Liver (tissue), 9 donors: ENCODE results near the gene EVL. TPM values are rescaled to one million over a fixed set of nuclear protein-coding genes. Genes with fewer than 3 reads are reported as not detected.

Experiments
- DNase-seq: peaks from one replicate; pipeline ENCODE4 v3.0.0-alpha.2; 2017; ENCODE audit warnings: low spot score
- H3K27ac ChIP-seq, 2 donors: one replicate each; pipeline ENCODE4 v1.7.0; 2013; ENCODE audit warnings: inconsistent platforms in 2 of 2, low read length in 2 of 2, control low read depth in 1 of 2, low read depth in 1 of 2, mild to moderate bottlenecking in 1 of 2
- H3K27me3 ChIP-seq, 4 donors: one replicate each; pipeline versions ENCODE4 v1.6.1 to v1.7.0; 2013; ENCODE audit warnings: low read length in 3 of 4, inconsistent platforms in 1 of 4, mild to moderate bottlenecking in 1 of 4, moderate library complexity in 1 of 4; ENCODE audit not compliant: control insufficient read depth in 4 of 4, insufficient read depth in 4 of 4
- H3K36me3 ChIP-seq, 4 donors: one replicate each; pipeline versions ENCODE4 v1.6.1 to v1.7.0; 2013; ENCODE audit warnings: low read length in 3 of 4, mild to moderate bottlenecking in 3 of 4, low read depth in 1 of 4, moderate library complexity in 1 of 4; ENCODE audit not compliant: control insufficient read depth in 4 of 4, insufficient read depth in 3 of 4
- H3K4me1 ChIP-seq, 4 donors: one replicate each; pipeline versions ENCODE4 v1.6.1 to v1.7.0; 2013; ENCODE audit warnings: low read length in 3 of 4, mild to moderate bottlenecking in 3 of 4, moderate library complexity in 1 of 4; ENCODE audit not compliant: control insufficient read depth in 4 of 4, insufficient read depth in 4 of 4
- H3K4me3 ChIP-seq, 3 donors: one replicate each; pipeline versions ENCODE4 v1.6.1 to v1.7.0; 2013; ENCODE audit warnings: low read length in 3 of 3, control low read depth in 1 of 3, low read depth in 1 of 3, mild to moderate bottlenecking in 1 of 3
- H3K9ac ChIP-seq, 2 donors: one replicate each; pipeline ENCODE4 v1.7.0; 2013; ENCODE audit warnings: low read length in 2 of 2, mild to moderate bottlenecking in 2 of 2, moderate library complexity in 2 of 2, control low read depth in 1 of 2, low read depth in 1 of 2
- H3K9me3 ChIP-seq, 4 donors: one replicate each; pipeline versions ENCODE4 v1.6.1 to v1.7.0; 2013; ENCODE audit warnings: low read length in 3 of 4; ENCODE audit not compliant: control insufficient read depth in 4 of 4
- ATF3 ChIP-seq: IDR thresholded peaks from 2 replicates; pipeline ENCODE4 v1.6.1; 2016; ENCODE audit warnings: antibody characterized with exemption
- HNF4A ChIP-seq, 2 donors: conservative IDR thresholded peaks; 2 replicates each; pipeline ENCODE4 v1.6.1; 2016; ENCODE audit warnings: antibody characterized with exemption in 2 of 2, mild to moderate bottlenecking in 2 of 2
- HNF4G ChIP-seq: IDR thresholded peaks from 2 replicates; pipeline ENCODE4 v1.6.1; 2016; ENCODE audit warnings: antibody characterized with exemption
- JUND ChIP-seq, 2 donors: IDR thresholded peaks; 2 replicates each; pipeline ENCODE4 v1.6.1; 2016; ENCODE audit warnings: antibody characterized with exemption in 2 of 2
- MAX ChIP-seq: IDR thresholded peaks from 2 replicates; pipeline ENCODE4 v1.6.1; 2016; ENCODE audit warnings: antibody characterized with exemption
- NR2F2 ChIP-seq: IDR thresholded peaks from 2 replicates; pipeline ENCODE4 v1.6.1; 2016; ENCODE audit warnings: antibody characterized with exemption
- RXRA ChIP-seq, 2 donors: IDR thresholded peaks; 2 replicates each; pipeline ENCODE4 v1.6.1; 2017 to 2018; ENCODE audit warnings: antibody characterized with exemption in 2 of 2, mild to moderate bottlenecking in 1 of 2
- TAF1 ChIP-seq: conservative IDR thresholded peaks from 2 replicates; pipeline ENCODE4 v1.6.1; 2016; ENCODE audit warnings: antibody characterized with exemption, mild to moderate bottlenecking
- WGBS: extraction: QIAGEN DNeasy Blood & Tissue Kit; methylation state at CpG from one replicate; pipeline ENCODE4 v1.1.7; 2013; 5-methylcytosine and 5-hydroxymethylcytosine counted together
- polyA plus RNA-seq, 2 donors: library from polyadenylated mRNA; stranded (reverse) in 1 of 2; unstranded in 1 of 2; fragments of 200-250 nt in 1 of 2; fragments of >200 nt in 1 of 2; fragmentation: Nextera tagmentation in 1 of 2; extraction: Ambion mirVana in 1 of 2; gene quantifications; one replicate each; pipeline versions ENCODE4 v1.2.1 to v1.2.3, GENCODE V29; 2013 to 2015
- total RNA-seq, 2 donors: library from RNA; depleted of rRNA; stranded (reverse); fragments of >200 nt; gene quantifications; one replicate each; pipeline ENCODE4 v1.2.3, GENCODE V29; 2014
- TF ChIP-seq, protein P1 (sequence below): IDR thresholded peaks from 2 replicates; pipeline ENCODE4 v1.6.1; 2016; ENCODE audit warnings: antibody characterized with exemption, mild to moderate bottlenecking
- TF ChIP-seq, protein P2 (sequence below): IDR thresholded peaks from 2 replicates; pipeline ENCODE4 v1.6.1; 2016; ENCODE audit warnings: antibody characterized with exemption
- donor health status: healthy.
- donor health status: healthy.
- donor health status: healthy.
- donor health status: healthy.
- donor health status: healthy.

EVL gene
- total and polyA plus RNA-seq, 4 donors = 11.3 to 85.9 (median 33.9) TPM

DNA sequence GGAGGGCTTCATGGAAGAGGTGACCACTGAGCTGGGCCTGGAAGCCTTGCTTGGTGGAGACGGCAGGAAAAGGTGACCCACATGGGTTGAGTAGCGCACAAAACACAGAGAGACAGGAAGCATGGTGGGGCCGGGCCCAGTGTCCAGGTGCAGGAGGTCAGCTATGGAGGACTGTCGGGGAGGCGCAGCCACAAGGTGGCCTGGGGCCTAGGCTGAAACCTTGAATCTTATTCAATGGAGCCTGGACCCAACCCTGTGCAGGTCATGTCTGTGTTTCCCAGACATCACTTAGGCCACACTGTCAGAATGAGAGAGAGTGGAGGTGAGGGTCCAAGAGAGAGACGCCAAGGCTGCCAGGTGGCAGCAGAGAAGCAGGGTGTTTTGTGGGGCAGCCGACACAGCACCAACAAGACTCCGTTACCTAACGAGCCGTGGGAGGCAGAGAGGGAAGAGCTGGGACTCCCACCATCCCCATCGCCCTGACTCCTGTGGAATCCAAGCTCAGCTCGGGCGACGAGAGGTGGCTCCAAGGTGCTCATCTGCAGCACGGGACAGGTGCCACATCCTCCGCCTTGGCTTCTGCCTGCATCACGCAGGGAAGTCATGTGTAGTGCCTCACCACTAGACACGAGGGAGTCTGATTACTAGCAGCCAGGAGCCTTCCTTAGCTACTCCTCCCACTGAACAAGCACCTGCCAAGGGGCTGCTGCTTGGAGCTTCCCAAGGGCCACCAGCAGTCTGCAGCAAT, 55.5 kb downstream of the EVL start:
- Histone ChIP-seq H3K4me1 (no peaks in the 10 kb centered on the region), H3K36me3 (peaks cover 0 to 17% (median 8%) of the 10 kb centered on the region in 4 donors), H3K27ac (no peak overlapping the region), H3K4me3 (no peak overlapping the region), H3K9me3 (no peaks in the 10 kb centered on the region), H3K27me3 (no peaks in the 10 kb centered on the region), H3K9ac (no peak overlapping the region)
- no peak for DNase-seq
- TF ChIP-seq ATF3 (no peak), MAX (no peak), NR2F2 (no peak)
- TF ChIP-seq, protein P1, sequence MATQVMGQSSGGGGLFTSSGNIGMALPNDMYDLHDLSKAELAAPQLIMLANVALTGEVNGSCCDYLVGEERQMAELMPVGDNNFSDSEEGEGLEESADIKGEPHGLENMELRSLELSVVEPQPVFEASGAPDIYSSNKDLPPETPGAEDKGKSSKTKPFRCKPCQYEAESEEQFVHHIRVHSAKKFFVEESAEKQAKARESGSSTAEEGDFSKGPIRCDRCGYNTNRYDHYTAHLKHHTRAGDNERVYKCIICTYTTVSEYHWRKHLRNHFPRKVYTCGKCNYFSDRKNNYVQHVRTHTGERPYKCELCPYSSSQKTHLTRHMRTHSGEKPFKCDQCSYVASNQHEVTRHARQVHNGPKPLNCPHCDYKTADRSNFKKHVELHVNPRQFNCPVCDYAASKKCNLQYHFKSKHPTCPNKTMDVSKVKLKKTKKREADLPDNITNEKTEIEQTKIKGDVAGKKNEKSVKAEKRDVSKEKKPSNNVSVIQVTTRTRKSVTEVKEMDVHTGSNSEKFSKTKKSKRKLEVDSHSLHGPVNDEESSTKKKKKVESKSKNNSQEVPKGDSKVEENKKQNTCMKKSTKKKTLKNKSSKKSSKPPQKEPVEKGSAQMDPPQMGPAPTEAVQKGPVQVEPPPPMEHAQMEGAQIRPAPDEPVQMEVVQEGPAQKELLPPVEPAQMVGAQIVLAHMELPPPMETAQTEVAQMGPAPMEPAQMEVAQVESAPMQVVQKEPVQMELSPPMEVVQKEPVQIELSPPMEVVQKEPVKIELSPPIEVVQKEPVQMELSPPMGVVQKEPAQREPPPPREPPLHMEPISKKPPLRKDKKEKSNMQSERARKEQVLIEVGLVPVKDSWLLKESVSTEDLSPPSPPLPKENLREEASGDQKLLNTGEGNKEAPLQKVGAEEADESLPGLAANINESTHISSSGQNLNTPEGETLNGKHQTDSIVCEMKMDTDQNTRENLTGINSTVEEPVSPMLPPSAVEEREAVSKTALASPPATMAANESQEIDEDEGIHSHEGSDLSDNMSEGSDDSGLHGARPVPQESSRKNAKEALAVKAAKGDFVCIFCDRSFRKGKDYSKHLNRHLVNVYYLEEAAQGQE = no peak
- WGBS = 96% methylated on average over 18 of the region's 18 CpGs

DNA sequence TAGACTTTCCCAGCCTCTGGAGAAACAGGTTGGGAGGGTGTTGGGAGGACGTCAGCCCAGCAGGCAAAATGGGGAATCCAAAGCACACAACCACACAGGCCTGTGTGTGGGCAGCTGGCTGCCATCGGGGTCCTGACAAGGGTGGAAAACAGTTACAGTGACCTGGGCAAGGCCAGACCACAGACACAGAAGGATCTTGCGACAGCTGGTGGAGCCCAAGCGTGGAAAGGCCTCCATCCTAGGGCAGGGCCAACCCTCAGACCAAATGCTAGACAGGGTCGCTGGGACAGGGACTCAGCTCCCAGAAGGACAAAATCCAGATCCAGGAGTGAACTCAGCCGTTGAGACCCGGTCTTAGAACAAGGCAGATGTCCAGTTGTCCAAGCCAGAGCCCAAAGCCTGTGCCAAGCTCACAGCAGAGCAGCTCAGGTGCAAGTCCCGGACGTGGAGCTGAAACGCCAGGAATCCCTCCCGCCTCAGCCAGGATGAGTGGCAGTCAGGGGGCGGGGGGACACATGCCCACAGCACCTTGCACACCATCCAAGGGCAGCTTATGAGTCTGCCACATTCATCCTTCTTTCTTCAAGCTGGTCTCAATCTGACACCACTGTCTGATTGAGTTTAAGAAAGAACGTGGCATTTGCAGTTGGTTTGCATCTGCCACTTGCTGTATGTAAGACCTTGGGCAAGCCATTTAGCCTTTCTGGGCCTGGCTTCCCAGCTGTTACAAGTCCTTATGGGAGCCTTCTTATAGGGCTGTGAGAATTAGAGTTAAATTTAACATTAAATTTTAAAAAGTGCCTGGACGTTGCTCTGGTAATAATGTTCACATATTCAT, 56.6 kb downstream of the EVL start:
- H3K9me3 ChIP-seq = no peaks in the 10 kb centered on the region
- H3K27me3 ChIP-seq = no peaks in the 10 kb centered on the region
- no peak overlapping the region for H3K4me3 ChIP-seq
- TF ChIP-seq, protein P2, sequence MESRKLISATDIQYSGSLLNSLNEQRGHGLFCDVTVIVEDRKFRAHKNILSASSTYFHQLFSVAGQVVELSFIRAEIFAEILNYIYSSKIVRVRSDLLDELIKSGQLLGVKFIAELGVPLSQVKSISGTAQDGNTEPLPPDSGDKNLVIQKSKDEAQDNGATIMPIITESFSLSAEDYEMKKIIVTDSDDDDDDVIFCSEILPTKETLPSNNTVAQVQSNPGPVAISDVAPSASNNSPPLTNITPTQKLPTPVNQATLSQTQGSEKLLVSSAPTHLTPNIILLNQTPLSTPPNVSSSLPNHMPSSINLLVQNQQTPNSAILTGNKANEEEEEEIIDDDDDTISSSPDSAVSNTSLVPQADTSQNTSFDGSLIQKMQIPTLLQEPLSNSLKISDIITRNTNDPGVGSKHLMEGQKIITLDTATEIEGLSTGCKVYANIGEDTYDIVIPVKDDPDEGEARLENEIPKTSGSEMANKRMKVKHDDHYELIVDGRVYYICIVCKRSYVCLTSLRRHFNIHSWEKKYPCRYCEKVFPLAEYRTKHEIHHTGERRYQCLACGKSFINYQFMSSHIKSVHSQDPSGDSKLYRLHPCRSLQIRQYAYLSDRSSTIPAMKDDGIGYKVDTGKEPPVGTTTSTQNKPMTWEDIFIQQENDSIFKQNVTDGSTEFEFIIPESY = no peak
- TF ChIP-seq ATF3 (no peak), HNF4A (conservative IDR thresholded peaks at IDR 0.05) (no peak), JUND (IDR thresholded peaks at IDR 0.05) (no peak), TAF1 (no peak), HNF4G (no peak), RXRA (IDR thresholded peaks at IDR 0.05) (no peak), NR2F2 (no peak)
- H3K36me3 ChIP-seq = peaks cover 0 to 21% (median 6%) of the 10 kb centered on the region in 4 donors
- H3K4me1 ChIP-seq = no peaks in the 10 kb centered on the region
- H3K27ac ChIP-seq = no peak overlapping the region
- H3K9ac ChIP-seq = no peak overlapping the region
- DNase-seq = no peak
- 94% methylated on average over 14 of the region's 14 CpGs for WGBS
